K562 (cell line): ENCODE results near the gene FKBP1B. TPM values are rescaled to one million over a fixed set of nuclear protein-coding genes. Genes with fewer than 3 reads are reported as not detected.

Source experiments
- ATAC-seq: fragments of 200-7000 bp; cut with Tn5 transposase; 3 replicates; pipeline ENCODE4 v1.9.1; 2020; ENCODE audit warnings: moderate library complexity
- BruUV-seq: library from RNA; stranded (reverse); fragments of 400-500 nt; replicated peaks from 2 replicates; lab custom pipeline; 2021; lab: Mats Ljungman, UMichigan
- CTCF ChIA-PET: fragments of 300-600 bp; formaldehyde crosslinking; extraction: SDS; loops from one replicate; lab custom pipeline; 2021; ENCODE audit warnings: low intra/inter-chr PET ratio; lab: Yijun Ruan, JAX
- POLR2A ChIA-PET: fragments of 300-600, 350-650 bp; sonication (Branson Sonifier 250); formaldehyde crosslinking; extraction: SDS; loops from one replicate; lab custom pipeline; 2021; ENCODE audit warnings: antibody characterized with exemption, inconsistent platforms; lab: Yijun Ruan, JAX
- DNase-seq, 4 experiments: peaks; one replicate each; pipeline versions ENCODE4 v3.0.0 to v3.0.0-alpha.2; 2011 to 2018; ENCODE audit warnings: low spot score in 3 of 4, mixed read lengths in 3 of 4; ENCODE audit errors: extremely low read depth in 1 of 4
- FAIRE-seq: peaks from 2 replicates; lab custom pipeline; 2011; peaks lifted over from hg19 to GRCh38; lab: Jason Lieb, UNC
- H2AFZ ChIP-seq: 2 replicates; pipeline ENCODE4 v1.6.0; 2011; ENCODE audit warnings: low read depth, low read length, control low read depth, inconsistent platforms
- H3K27ac ChIP-seq: fragments of 200-600 bp; 3 replicates; pipeline ENCODE4 v1.8.0; 2011; ENCODE audit warnings: low read depth, mild to moderate bottlenecking, control low read depth, inconsistent platforms, low read length, moderate library complexity, mixed read lengths; ENCODE audit errors: extremely low read depth
- H3K27me3 ChIP-seq, 2 experiments: fragments of 300-600 bp in 1 of 2; 2 replicates in 1 of 2; 3 replicates in 1 of 2; pipeline versions ENCODE4 v1.6.0 to v1.8.0; 2011; ENCODE audit warnings: inconsistent platforms in 2 of 2, low read length in 2 of 2, mild to moderate bottlenecking in 1 of 2, mixed read lengths in 1 of 2, moderate library complexity in 1 of 2; ENCODE audit not compliant: control insufficient read depth in 2 of 2, insufficient read depth in 2 of 2
- H3K36me3 ChIP-seq: fragments of 300-600 bp; 3 replicates; pipeline ENCODE4 v1.8.0; 2011; ENCODE audit warnings: mild to moderate bottlenecking, low read length, inconsistent platforms; ENCODE audit not compliant: control insufficient read depth, insufficient read depth
- H3K4me1 ChIP-seq, 2 experiments: fragments of 200-600 bp in 1 of 2; replicated peaks in 1 of 2; 2 replicates in 1 of 2; 3 replicates in 1 of 2; pipeline versions ENCODE4 v1.5.1 to v1.8.0; 2011; ENCODE audit warnings: inconsistent platforms in 2 of 2, low read length in 2 of 2, mild to moderate bottlenecking in 1 of 2, mixed read lengths in 1 of 2, moderate library complexity in 1 of 2; ENCODE audit not compliant: control insufficient read depth in 2 of 2, insufficient read depth in 2 of 2
- H3K4me2 ChIP-seq: 2 replicates; pipeline ENCODE4 v1.6.1; 2011; ENCODE audit warnings: low read length, control low read depth, inconsistent platforms, mixed read lengths; ENCODE audit not compliant: insufficient read depth
- H3K4me3 ChIP-seq: fragments of 200-600 bp; sonication (generic), shearing (Covaris generic); 2 replicates; pipeline ENCODE4 v1.5.1; 2016; ENCODE audit warnings: control low read depth, inconsistent platforms
- H3K79me2 ChIP-seq: fragments of 200-600 bp; 3 replicates; pipeline ENCODE4 v1.8.0; 2011; ENCODE audit warnings: low read length, inconsistent platforms; ENCODE audit not compliant: control insufficient read depth, insufficient read depth
- H3K9ac ChIP-seq, 2 experiments: 2 replicates each; pipeline versions ENCODE4 v1.6.0 to v1.6.1; 2011; ENCODE audit warnings: low read depth in 2 of 2, low read length in 2 of 2, control low read depth in 1 of 2, inconsistent platforms in 1 of 2, mild to moderate bottlenecking in 1 of 2, mixed read lengths in 1 of 2; ENCODE audit not compliant: insufficient read depth in 1 of 2
- H3K9me1 ChIP-seq: one replicate; pipeline ENCODE4 v1.6.0; 2011; ENCODE audit warnings: inconsistent platforms, mild to moderate bottlenecking, low read length, moderate library complexity; ENCODE audit not compliant: control insufficient read depth, insufficient read depth
- H3K9me3 ChIP-seq: replicated peaks from 2 replicates; pipeline ENCODE4 v1.5.1; 2011; ENCODE audit warnings: low read depth, low read length, inconsistent platforms; ENCODE audit not compliant: control insufficient read depth, insufficient read depth
- H4K20me1 ChIP-seq: replicated peaks from 2 replicates; pipeline ENCODE4 v1.6.1; 2011; ENCODE audit warnings: low read length, inconsistent platforms, mixed read lengths; ENCODE audit not compliant: control insufficient read depth, insufficient read depth
- ID3 ChIP-seq, 2 experiments: fragments of 250-450 bp in 1 of 2; fragments of 450-650 bp in 1 of 2; sonication (Bioruptor Pico) in 1 of 2; IDR thresholded peaks; 2 replicates each; pipeline versions ENCODE4 v1.6.1 to v1.8.0; 2016 to 2021; ENCODE audit warnings: mild to moderate bottlenecking in 2 of 2, moderate library complexity in 2 of 2, missing compliant biosample characterization in 1 of 2, missing genetic modification characterization in 1 of 2
- NCOA4 ChIP-seq: fragments of 450-650 bp; IDR thresholded peaks from 2 replicates; pipeline ENCODE4 v1.6.1; 2018; ENCODE audit warnings: mild to moderate bottlenecking; ENCODE audit not compliant: partially characterized antibody
- NFRKB ChIP-seq: fragments of 450-650 bp; IDR thresholded peaks from 2 replicates; pipeline ENCODE4 v1.6.1; 2016; ENCODE audit warnings: low read depth
- PTBP1 ChIP-seq: fragments of 200-400 bp; formaldehyde crosslinking; IDR thresholded peaks from 2 replicates; pipeline ENCODE4 v1.6.1; 2017; ENCODE audit warnings: low read depth, low read length
- RFX1 ChIP-seq: fragments of 450-650 bp; IDR thresholded peaks from 2 replicates; pipeline ENCODE4 v1.6.1; 2016; ENCODE audit warnings: mild to moderate bottlenecking, moderate library complexity
- ZKSCAN1 ChIP-seq: fragments of 150-350 bp; IDR thresholded peaks from 2 replicates; pipeline ENCODE4 v1.6.1; 2016; ENCODE audit warnings: low read depth, low read length
- ZNF707 ChIP-seq: fragments of 250-450 bp; sonication (Bioruptor Pico); conservative IDR thresholded peaks from 2 replicates; pipeline ENCODE4 v1.8.0; 2022; ENCODE audit warnings: inconsistent platforms, mild to moderate bottlenecking, moderate library complexity
- WGBS: fragments of 100-300 bp; shearing (Covaris generic); methylation state at CpG from one replicate; pipeline ENCODE4 v1.1.6; 2016; ENCODE audit warnings: low coverage, mixed read lengths; ENCODE audit not compliant: insufficient coverage; ENCODE audit errors: missing lambda C conversion rate; 5-methylcytosine and 5-hydroxymethylcytosine counted together
- in situ Hi-C: fragments of 300-500 bp; cut with MboI; formaldehyde crosslinking; loops from 4 replicates; pipeline ENCODE4 v1.15.0; 2018; ENCODE audit warnings: inconsistent platforms, mixed read lengths
- intact Hi-C: fragments of 100-400 bp; cut with micrococcal nuclease; formaldehyde crosslinking; loops from 2 replicates; pipeline ENCODE4 v1.14.2; 2022
- polyA plus RNA-seq, 8 experiments: library from polyadenylated mRNA; depleted of rRNA in 4 of 8; stranded (reverse) in 5 of 8; unstranded in 3 of 8; fragments of >200 nt; fragmentation: Nextera tagmentation in 2 of 8; fragmentation: Illumina TruSeq in 1 of 8; extraction: Ambion mirVana in 2 of 8; extraction: Trizol in 1 of 8; gene quantifications; 2 replicates each; pipeline versions ENCODE4 v1.2.1 to v1.2.3, GENCODE V29; 2011 to 2014; ENCODE audit warnings: inconsistent platforms in 1 of 8, missing spikeins in 1 of 8
- total RNA-seq, 7 experiments: library from RNA; depleted of rRNA in 6 of 7; stranded (reverse); fragments of >200 nt in 6 of 7; fragmentation: Illumina TruSeq in 2 of 7; extraction: Trizol in 2 of 7; gene quantifications; 2 replicates each; pipeline versions ENCODE4 v1.2.1 to v1.2.3, GENCODE V29; 2011 to 2021; ENCODE audit warnings: low replicate concordance in 1 of 7

Gene FKBP1B
- total and polyA plus RNA-seq, 9 of the 15 experiments (the other 6 are each of a cell fraction or from before 2014, with no cell fraction given), result 0.58 to 9.4 (median 1.6) TPM

GRCh38 chr2:24017711-24018110, 31.8 kb upstream of the FKBP1B start:
- ATAC-seq (no peak), DNase-seq (no peak), FAIRE-seq (no peak)
- Histone ChIP-seq H3K4me1 (peaks cover 17 to 41% of the 10 kb centered on the region in 2 experiments), H3K9me3 (no peaks in the 10 kb centered on the region), H3K4me3 (no peak overlapping the region), H4K20me1 (peaks cover 6% of the 10 kb centered on the region), H3K27me3 (no peaks in the 10 kb centered on the region), H3K9ac (no peak overlapping the region), H3K36me3 (peaks cover 23% of the 10 kb centered on the region), H3K27ac (no peak overlapping the region), H2AFZ (no peak overlapping the region), H3K9me1 (no peaks in the 10 kb centered on the region), H3K79me2 (peaks cover 13% of the 10 kb centered on the region), H3K4me2 (no peak overlapping the region)
- no peak for TF ChIP-seq NCOA4
- no peak for TF ChIP-seq RFX1
- TF ChIP-seq ZNF707 (CRISPR knock-in tag), result no peak
- TF ChIP-seq PTBP1, result no peak
- no peak for TF ChIP-seq NFRKB
- no peak for TF ChIP-seq ZKSCAN1
- no peak for TF ChIP-seq ID3 (CRISPR knock-in tag; IDR thresholded peaks at IDR 0.05)
- TF ChIP-seq ID3 (tag; IDR thresholded peaks at IDR 0.05), result no peak
- POLR2A ChIA-PET, result interaction anchor here (0.7 kb wide), 1 partner anchor 23 kb away, joined by 4 read pairs; no protein-coding TSS in a partner anchor
- no TSS peak for BruUV-seq
- in situ Hi-C loops, result no loop called here
- intact Hi-C loops, result loop anchor here (10.0 kb wide), 1 partner anchor 193 kb away; no protein-coding TSS in a partner anchor
- 93% methylated on average over 6 of the region's 8 CpGs for WGBS
- CTCF ChIA-PET, result no interaction called here
